ENCODE data around the gene PDZD8.
"Not testable (repeated sequence)": the region's sequence is repeated elsewhere in the genome, so short reads cannot be mapped to it uniquely, and the experiment has no call there.

PDZD8 gene

DNA sequence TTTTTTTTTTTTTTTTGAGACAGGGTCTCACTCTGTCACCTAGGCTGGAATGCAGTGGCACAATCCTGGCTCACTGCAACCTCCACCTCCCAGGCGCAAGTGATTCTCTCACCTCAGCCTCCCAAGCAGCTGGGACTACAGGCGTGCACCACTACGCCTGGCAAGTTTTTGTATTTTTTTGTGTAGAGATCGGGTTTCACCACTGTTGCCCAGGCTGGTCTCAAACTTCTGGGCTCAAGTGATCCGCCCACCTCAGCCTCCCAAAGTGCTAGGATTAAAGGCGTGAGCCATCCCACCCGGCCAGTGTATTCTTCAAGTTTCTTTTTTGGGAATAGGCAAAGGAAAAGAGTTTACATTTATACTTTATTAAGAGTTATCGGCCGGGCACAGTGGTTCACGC, 84.4 kb downstream of the PDZD8 start:
- not testable (repeated sequence) for FAIRE-seq

GRCh38 chr10:117284716-117285494, 90.3 kb downstream of the PDZD8 start:
- no peak for FAIRE-seq

GRCh38 chr10:117277675-117278074, 97.6 kb downstream of the PDZD8 start:
- no peak for FAIRE-seq

DNA sequence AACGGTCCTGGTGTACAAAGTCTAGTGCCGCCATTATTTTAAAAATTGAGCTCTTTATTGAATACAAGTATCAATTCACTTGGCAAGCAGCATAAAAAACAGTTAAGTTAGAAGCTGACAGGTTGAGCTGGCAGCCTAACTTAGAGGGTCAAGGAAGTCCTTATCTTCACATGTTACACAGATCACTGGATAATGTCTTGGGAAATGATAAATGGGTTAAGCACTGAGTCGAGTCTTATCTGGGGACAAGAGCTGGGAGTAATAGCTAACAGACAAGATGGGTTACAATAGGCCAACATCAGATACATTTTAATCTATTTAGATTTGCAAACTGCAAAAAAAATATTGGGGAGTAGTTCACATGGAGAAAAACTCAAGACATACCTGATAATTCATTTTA, 100.1 kb downstream of the PDZD8 start:
- FAIRE-seq, result no peak

- FAIRE-seq, result no peak
Observed at GRCh38 chr10:117274509-117274908, 100.7 kb downstream of the PDZD8 start.

DNA sequence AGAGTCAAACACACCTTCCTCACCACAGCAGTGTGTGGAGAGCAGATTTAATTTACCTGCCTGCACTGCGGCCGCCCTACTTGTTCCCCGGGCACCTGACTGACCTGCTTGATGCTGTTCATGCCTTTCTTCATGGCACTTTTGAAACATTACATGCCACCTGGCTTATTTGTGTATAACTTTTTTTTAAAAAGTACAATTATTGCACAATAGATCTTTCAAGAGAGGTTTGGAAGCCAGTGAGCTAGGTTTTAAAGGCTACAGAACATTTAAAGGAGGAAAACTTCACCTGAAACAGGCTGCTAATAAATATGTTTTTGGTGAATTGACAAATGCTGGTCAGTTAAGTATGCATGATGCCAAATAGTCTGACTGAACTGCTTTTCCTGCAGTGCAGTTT, 101.3 kb downstream of the PDZD8 start:
- no peak for FAIRE-seq

- FAIRE-seq, result no peak
Observed at GRCh38 chr10:117272195-117273076, 102.8 kb downstream of the PDZD8 start.

DNA sequence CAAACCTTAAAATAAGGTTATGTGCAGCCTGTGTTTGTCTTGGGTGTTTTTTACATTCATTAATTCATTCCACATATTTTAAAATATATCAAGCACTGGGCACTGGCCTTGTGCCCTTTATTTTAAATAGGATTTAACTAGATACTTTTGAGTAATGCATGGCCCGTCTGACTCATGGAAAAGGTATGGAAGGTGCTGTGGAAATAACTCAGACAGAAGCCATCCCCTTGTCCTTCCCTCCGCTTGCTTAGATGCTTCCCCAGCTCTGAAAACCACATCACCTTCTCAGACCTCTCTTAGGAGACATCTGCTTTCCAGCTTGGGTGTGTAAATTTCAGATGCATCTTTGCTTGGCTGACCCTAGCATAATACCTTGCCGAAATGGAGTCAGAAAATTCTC, 103.8 kb downstream of the PDZD8 start:
- no peak for FAIRE-seq

- FAIRE-seq, result no peak
Observed at GRCh38 chr10:117268907-117269306, 106.3 kb downstream of the PDZD8 start.

GRCh38 chr10:117268258-117268657, 107.0 kb downstream of the PDZD8 start:
- no peak for FAIRE-seq

GRCh38 chr10:117266812-117267211, 108.4 kb downstream of the PDZD8 start:
- FAIRE-seq, result no peak

- no peak for FAIRE-seq
Observed at GRCh38 chr10:117266400-117266799, 108.8 kb downstream of the PDZD8 start.

- no peak for FAIRE-seq
Observed at GRCh38 chr10:117264782-117265181, 110.5 kb downstream of the PDZD8 start.

DNA sequence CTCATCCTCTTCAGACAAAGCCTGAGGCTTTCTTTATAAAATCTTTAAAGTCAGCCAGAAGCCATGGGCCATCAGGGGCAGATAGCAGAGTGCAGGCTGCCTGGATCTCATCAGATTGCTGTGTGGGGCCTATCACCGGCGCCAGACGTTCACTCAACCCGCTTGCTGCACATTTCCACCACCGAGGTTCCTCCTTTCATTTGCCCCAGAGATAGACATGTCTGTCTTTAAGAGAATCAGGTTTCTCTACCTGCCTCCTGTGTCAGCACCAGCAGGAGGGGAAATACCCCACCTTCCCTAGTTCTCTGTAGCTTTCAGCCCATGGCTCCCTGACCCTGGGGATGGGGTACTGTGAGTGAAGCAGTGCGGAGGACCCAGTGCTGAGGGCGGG, 112.3 kb downstream of the PDZD8 start:
- FAIRE-seq, result no peak

- no peak for FAIRE-seq
Observed at GRCh38 chr10:117262291-117262902, 112.8 kb downstream of the PDZD8 start.

GRCh38 chr10:117261501-117261900, 113.7 kb downstream of the PDZD8 start:
- FAIRE-seq, result no peak

DNA sequence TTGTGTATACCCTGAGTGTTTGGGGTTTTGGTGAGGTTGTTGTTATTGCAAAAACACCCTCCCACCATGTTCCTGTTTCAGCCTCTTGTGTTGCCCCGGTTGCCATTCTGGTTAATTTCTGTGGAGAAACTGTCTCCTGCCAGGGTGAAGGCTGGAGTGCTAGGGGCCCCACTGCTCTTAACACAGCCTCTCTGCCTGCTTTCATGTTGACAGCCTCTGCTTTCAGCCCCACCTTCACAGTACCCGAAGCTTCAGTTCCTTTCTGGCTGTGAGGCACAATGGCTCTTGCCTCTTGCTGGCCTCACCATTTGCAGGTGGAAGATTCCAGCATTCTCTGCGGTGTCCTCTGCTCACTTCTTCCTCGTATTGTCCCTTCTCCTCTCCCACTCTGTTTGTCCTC, 115.2 kb downstream of the PDZD8 start:
- FAIRE-seq, result no peak

DNA sequence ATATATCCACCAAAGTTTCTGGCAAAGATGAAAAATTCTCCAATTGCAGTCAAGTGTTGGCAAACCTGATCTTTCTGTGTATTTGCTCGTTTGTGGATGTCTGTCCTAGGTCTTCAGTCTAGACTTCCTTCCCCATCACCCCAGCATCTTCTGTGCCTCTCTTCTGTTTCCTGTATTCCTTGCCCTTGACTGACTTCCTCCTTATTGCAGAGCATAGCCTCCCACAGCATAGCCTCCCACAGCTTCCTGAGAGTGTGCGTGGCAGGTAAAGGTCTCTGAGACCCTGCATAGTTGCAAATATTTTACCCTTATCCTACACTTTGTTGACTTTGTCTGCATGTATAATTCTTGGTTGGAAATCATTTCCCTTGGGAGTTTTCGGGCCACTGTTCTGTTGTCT, 116.0 kb downstream of the PDZD8 start:
- FAIRE-seq, result no peak

GRCh38 chr10:117257721-117258120, 117.5 kb downstream of the PDZD8 start:
- FAIRE-seq, result no peak

- no peak for FAIRE-seq
Observed at GRCh38 chr10:117256910-117257309, 118.3 kb downstream of the PDZD8 start.

GRCh38 chr10:117255835-117256460, 119.3 kb downstream of the PDZD8 start:
- FAIRE-seq, result no peak

DNA sequence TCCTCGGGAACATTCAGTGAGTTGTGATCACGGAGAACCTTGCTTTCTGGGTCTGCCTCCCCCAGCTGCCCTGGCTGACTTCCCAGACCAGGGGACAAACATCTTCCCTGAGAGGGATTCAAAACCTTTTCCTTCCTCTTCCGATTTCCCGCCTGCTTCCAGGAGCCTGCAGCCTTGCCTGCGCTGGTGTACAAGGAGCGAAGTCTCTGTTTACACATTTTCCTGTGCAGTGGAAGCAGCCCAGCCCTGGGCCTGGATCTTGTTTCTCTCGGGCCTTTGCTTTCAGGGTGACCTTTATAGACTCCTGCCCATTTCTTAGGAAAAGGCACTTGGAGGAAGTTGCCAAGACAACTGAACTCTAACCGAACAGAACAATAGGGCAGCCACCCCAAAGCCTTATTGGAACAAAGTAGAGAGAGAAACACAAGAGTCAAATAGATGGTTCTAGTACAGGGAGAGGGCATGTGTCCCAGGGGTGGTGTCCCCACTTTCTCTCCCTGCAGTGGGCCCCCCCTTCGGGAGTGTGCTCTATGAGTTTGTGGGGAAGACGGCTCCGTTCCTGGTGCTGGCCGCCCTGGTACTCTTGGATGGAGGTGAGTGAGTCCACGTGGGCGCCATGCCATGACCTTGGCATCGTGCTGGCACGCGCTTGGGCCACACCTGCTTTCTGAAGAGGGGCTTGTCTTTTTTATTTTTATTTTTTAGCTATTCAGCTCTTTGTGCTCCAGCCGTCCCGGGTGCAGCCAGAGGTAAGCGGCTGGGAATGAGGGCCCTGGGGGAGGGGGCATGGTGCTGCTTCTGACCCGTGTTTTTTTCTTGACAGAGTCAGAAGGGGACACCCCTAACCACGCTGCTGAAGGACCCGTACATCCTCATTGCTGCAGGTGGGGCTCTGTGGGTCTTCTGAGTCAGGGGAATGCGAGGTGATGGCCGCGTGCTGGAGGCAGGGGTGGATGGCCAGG, 120.2 kb downstream of the PDZD8 start:
- no peak for FAIRE-seq

All from endometrium (tissue), 2 donors.